GM12873 (cell line): Measurements from ENCODE around the gene GPC1.

Experiments
- CTCF ChIP-seq: IDR thresholded peaks from 2 replicates; pipeline ENCODE4 v1.5.1; 2012; ENCODE audit warnings: low read depth, mild to moderate bottlenecking, moderate library complexity, low read length, control low read depth; ENCODE audit not compliant: insufficient read depth; ENCODE audit errors: missing control alignments

The GPC1 gene

GRCh38 chr2:240395448-240395847, 40.0 kb upstream of the GPC1 start:
- TF ChIP-seq CTCF: no peak

- no peak for TF ChIP-seq CTCF
These were observed 39.4 kb upstream of the GPC1 start for GRCh38 chr2:240395896-240396622.

GRCh38 chr2:240396623-240397541, 38.6 kb upstream of the GPC1 start:
- TF ChIP-seq CTCF: no peak

- TF ChIP-seq CTCF: no peak
These were observed 37.9 kb upstream of the GPC1 start for GRCh38 chr2:240397542-240397916.

- TF ChIP-seq CTCF: no peak
These were observed 37.4 kb upstream of the GPC1 start for GRCh38 chr2:240397924-240398645.

GRCh38 chr2:240398661-240399267, 36.7 kb upstream of the GPC1 start:
- TF ChIP-seq CTCF: no peak
